CD4-positive, alpha-beta T cell treated with Interleukin-10 for 1 hour (primary cell): ENCODE measurements around the gene RIMBP2.

ENCODE experiments used
- DNase-seq: peaks from one replicate; pipeline ENCODE4 v3.0.0-alpha.2; 2020

The RIMBP2 gene

GRCh38 chr12:130621696-130622298, 94.3 kb downstream of the RIMBP2 start:
- no peak for DNase-seq

GRCh38 chr12:130620756-130621155, 95.3 kb downstream of the RIMBP2 start:
- no peak for DNase-seq

GRCh38 chr12:130620281-130620680, 95.8 kb downstream of the RIMBP2 start:
- DNase-seq = no peak

- DNase-seq = no peak
Observed at GRCh38 chr12:130619385-130620001, 96.6 kb downstream of the RIMBP2 start.

GRCh38 chr12:130617219-130617618, 98.9 kb downstream of the RIMBP2 start:
- no peak for DNase-seq

GRCh38 chr12:130615861-130616345, 100.2 kb downstream of the RIMBP2 start:
- DNase-seq = no peak

- DNase-seq = no peak
Observed at GRCh38 chr12:130614530-130614905, 101.6 kb downstream of the RIMBP2 start.

- DNase-seq = no peak
Observed at GRCh38 chr12:130613831-130614529, 102.1 kb downstream of the RIMBP2 start.

GRCh38 chr12:130613131-130613530, 103.0 kb downstream of the RIMBP2 start:
- no peak for DNase-seq

GRCh38 chr12:130611026-130611905, 104.8 kb downstream of the RIMBP2 start:
- DNase-seq = no peak

- no peak for DNase-seq
Observed at GRCh38 chr12:130609966-130610365, 106.1 kb downstream of the RIMBP2 start.

- no peak for DNase-seq
Observed at GRCh38 chr12:130608831-130609230, 107.3 kb downstream of the RIMBP2 start.

GRCh38 chr12:130608132-130608531, 108.0 kb downstream of the RIMBP2 start:
- no peak for DNase-seq

GRCh38 chr12:130606231-130606630, 109.9 kb downstream of the RIMBP2 start:
- no peak for DNase-seq

- DNase-seq = no peak
Observed at GRCh38 chr12:130603396-130603965, 112.6 kb downstream of the RIMBP2 start.

GRCh38 chr12:130602251-130602650, 113.8 kb downstream of the RIMBP2 start:
- no peak for DNase-seq

GRCh38 chr12:130601327-130601726, 114.8 kb downstream of the RIMBP2 start:
- no peak for DNase-seq

- no peak for DNase-seq
Observed at GRCh38 chr12:130596241-130596640, 119.9 kb downstream of the RIMBP2 start.

- no peak for DNase-seq
Observed at GRCh38 chr12:130595566-130595965, 120.5 kb downstream of the RIMBP2 start.

GRCh38 chr12:130593056-130593455, 123.0 kb downstream of the RIMBP2 start:
- DNase-seq = no peak

GRCh38 chr12:130592641-130593040, 123.5 kb downstream of the RIMBP2 start:
- no peak for DNase-seq

- no peak for DNase-seq
Observed at GRCh38 chr12:130591736-130592135, 124.4 kb downstream of the RIMBP2 start.

GRCh38 chr12:130590685-130591084, 125.4 kb downstream of the RIMBP2 start:
- DNase-seq = no peak
